GM21786 (cell line): Measurements from ENCODE around the gene GXYLT2.

Experiments used
- ATAC-seq: cut with Tn5 transposase; IDR thresholded peaks from one replicate; pipeline ENCODE4 v1.9.1; 2021; ENCODE audit not compliant: unreplicated experiment

GXYLT2 gene, protein sequence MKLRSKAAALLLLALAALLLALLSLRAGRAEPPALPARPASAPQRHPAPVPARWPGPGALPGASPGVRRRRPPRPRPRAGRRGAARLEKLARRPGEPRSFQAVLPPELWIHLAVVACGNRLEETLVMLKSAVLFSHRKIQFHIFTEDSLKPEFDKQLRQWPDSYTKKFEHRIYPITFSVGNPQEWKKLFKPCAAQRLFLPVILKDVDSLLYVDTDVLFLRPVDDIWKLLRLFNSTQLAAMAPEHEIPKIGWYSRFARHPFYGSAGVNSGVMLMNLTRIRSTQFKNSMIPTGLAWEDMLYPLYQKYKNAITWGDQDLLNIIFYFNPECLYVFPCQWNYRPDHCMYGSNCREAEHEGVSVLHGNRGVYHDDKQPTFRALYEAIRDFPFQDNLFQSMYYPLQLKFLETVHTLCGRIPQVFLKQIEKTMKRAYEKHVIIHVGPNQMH

DNA sequence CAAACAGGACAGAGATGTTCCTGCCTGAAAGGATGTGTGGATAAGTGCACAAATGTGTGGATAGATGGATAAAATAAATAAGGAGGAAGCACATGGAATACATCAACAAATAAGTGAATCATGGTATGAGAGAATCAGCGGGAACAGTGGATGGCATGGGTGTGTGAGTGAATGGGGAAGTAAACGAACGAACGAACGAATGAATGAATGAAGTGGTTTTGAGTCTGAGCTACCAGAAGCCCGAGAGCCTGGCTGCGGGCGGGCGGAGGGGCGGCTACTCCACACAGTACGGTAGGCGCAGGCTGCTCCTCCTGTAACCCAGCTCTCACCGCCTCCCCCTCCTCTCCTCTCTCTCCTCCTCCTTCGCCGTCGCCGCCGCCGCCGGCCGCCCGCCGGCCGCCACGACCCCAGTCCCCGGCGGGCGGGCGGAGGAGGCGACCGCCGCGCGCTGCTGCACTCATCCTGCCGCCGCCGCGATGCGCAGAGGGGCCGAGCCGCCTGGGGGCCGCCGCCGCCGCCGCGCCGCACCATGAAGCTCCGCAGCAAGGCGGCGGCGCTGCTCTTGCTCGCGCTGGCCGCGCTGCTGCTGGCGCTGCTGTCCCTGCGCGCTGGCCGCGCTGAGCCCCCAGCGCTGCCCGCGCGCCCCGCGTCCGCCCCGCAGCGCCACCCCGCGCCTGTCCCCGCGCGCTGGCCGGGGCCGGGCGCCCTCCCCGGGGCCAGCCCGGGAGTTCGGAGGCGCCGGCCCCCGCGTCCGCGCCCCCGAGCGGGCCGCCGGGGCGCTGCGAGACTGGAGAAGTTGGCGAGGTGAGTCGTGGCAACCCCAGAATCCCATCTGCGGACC is at the start of gene GXYLT2:
Gene GXYLT2, plus strand, starts transcription at position 342 of the 841 bp plus-strand sequence. Its CDS starts 188 bp downstream, at position 530.
- ATAC-seq: no peak

DNA sequence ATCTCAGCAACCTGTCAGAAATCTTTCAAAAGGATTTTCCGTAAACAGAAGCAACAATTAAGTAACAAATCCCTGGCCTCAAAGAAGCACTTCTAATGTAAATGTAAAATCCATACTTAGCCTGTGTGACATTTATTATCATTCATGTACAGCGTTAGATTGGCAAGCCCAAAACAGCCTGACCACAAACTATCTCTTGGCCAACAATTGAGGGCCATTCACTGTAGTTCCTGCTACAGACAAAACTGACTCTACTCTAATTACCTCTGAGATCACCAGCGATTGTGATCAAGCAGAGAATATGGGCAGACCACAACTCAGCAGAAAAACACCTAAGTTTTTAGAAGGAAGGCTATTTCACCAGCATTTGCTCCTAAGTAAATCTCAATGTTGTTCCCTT is 48.8 kb upstream of the GXYLT2 start:
- no peak for ATAC-seq

DNA sequence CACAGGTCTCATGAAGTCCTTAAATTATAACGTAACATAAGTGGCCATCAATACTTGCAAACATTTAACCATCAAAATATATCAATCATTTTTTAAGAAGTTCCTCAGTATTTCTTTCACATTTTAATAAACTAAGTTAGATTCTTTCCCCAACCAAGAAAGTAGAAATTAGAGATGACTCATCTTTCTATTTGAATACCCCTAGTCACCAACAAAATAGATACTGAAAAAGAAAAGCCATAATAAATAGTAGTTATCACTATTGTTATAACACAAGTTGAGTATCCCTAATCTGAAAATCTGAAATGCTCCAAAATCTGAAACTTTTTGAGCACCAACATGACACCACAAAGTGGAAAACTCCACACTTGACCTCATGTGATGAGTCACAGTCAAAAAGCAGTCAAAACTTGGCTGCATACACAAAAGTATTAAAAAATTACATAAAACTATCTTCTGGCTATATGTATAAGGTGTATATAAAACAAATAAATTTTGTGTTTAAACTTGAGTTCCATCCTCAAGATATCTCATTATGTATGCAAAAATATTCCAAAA is 43.3 kb upstream of the GXYLT2 start:
- no peak for ATAC-seq

DNA sequence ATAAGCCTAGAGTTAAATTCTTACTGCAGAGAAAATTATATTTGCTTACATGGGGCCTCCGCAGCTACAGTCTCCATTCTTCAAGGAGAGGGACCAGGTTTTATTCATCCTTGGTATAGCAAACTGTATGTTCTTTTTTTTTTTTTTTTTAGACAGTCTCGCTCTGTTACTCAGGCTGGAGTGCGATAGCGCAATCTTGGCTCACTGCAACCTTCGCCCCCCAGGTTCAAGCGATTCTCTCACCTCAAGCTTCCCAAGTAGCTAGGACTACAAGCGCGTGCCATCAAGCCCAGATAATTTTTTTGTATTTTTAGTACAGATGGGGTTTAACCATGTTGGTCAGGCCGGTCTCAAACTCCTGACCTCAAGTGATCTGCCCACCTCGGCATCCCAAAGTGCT is 41.7 kb upstream of the GXYLT2 start:
- ATAC-seq: no peak

DNA sequence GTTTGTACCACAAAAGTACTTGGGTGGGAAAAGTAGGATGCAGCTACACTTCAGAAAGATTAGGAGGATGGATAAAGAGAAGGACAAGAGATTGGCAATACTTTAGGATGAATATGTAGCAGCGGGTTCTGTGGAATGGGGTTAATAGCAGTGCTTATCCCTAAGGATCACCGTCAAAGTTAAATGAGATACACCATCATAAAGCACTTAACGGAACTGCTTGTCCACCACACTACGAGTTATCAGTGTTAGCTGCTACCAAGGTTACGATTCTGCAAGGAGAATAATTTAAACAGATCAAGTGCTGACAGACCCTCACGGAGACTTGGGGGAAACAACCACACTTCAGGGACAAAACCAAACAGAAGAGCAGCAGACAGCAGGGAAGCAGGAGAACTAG is 40.6 kb upstream of the GXYLT2 start:
- no peak for ATAC-seq

DNA sequence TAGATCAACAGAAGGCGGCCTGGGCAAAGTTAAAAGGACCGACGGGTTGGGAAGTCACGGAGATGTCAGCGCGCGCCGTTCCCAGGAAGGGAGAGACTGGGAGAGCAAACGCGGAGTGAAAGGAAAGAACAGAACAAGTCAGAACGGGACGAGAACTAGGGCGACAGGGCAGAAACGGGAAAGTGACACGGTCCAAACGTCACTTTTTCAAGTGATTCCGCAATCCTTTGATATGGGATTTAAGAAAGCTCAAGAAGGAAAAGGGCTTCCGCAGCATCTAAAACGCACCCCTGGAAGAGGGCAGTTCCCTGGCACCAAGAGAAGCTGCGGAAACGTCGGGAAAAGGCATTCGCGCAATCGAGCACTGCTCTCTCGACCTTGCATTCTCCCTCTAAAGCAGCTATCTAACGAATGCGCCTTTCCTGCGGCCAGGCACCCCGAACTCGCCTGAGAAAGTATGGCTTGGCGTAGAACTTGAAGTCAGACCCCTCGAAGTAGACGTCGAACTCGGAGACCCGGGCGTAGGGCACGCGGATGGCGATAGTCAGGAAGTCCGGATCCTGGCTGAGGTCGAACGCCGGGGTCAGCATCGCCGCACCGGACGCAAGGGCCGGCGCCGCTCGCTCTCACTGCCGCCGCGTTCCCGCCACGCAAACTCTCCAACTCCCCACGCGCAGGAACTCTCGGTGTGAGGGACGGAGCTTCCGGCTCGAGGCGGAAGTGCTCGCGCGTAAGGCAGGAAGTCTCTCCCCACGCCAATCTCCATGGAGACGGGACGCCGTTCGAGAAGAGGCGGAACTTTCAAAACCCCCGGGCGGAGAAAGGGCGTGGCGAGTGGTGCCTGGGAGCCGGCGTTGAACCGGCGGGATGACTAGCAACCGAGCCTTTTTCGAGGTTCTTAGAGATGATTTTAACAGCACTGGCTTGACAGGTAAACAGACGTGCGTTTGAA is 39.8 kb upstream of the GXYLT2 start, which contains the start of gene SHQ1:
Gene SHQ1, minus strand, starts transcription at position 695 of the 952 bp plus-strand sequence. Its CDS starts 105 bp downstream, at position 590.
- ATAC-seq: peak; percentile 95

DNA sequence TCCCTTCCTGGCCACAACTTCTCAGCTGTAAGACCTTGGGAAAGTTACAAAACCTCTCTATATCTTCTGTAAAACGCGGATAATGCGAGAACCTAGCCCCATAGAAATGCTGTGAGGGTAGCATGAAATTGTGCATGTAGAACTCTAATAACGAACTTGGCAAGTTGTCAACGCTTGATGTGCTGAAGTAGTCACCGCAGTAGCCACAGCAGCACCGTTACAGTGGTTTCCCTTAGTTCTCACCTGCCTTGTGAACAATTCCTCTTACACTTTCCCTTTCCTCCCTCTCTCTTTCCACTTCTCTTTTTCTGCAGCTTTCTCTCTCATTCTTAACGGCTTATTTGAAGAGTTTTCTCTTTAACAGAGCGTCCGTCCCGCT is 39.2 kb upstream of the GXYLT2 start:
- ATAC-seq: peak; percentile 39

DNA sequence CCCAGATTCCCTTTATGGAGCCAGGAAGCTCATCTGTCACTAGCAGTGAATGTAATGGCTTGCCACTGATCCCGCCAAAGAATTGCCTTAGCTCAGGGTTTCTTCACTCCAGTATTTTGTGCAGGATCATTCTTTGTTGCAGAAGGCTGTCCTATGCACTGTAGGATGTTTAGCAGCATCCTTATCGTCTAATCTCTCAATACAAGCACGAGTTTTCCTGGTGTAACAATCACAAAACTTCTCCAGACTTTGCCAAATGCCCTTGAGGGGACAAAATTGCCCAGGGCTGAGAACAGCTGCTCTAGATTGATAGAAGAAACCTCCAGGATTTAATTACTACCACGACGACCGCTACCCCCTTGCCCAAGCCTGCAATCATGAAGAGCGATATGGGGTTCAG is 32.8 kb upstream of the GXYLT2 start:
- no peak for ATAC-seq

DNA sequence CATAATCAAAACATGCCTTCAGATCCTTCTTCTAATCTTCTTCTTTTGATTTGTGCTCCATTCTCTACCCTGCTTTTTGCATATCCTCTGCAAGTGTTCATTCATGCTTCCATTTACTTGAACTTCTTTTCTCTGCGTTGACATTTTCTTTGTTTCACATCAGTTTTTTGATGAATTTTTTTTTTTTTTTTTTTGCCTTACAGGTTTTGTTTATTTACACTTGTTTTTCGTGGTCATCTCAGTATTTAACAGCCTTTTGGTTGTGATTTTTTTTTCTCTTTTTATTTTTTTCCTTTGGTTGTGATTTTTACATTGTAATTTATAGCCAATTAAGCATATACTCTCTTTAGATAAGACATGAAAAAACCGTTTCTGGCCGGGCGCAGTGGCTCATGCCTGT is 27.8 kb upstream of the GXYLT2 start:
- ATAC-seq: no peak

DNA sequence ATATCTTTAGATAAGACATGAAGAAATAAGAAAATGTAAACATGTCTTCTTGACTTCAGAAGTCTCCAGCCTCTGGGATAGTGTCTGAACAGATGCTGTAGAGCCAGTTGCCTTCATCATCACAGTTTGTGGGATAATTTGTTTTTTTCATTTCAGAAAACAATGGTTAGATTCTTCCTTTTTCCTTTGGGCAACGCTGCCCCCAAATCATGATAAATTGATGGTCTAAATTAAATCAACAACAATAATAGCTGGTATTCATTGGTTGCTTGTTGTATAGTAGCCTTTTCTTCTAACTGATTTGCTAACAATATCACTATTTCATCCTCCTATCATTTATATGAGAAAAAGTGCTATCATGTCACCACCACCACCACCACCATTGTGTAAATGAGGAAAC is 27.0 kb upstream of the GXYLT2 start:
- ATAC-seq: no peak

DNA sequence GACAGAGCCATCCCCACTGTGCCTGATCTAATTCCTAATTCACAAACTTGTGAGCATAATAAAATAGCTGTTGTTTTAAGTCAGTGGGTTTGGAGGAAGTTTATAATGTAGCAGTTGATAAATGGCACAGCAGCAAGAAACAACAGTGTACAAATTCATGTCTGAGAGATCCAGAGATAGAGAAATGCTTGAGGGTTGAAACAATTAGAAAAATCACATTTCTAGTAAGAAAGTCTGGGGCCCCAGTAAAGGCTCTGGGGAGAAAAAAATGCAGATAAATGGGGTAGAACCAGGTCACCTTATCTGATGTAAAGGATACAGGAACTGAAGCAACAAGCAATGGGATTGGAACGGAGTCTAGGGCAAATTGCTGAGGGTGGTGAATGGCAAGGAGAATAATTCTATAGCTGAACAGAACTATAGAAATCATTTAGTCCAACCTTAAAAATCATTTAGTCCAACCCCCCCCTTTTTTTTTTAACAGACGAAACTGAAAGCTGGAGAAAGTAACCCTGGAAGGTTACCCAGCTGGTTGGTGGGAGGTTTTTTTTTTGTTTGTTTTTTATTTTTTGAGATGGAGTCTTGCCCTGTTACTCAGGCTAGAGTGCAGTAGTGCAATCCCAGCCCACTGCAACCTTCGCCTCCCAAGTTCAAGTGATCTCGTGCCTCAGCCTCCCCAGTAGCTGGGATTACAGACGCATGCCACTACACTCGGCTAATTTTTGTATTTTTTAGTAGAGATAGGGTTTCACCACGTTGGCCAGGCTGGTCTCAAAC is 25.3 kb upstream of the GXYLT2 start:
- no peak for ATAC-seq

DNA sequence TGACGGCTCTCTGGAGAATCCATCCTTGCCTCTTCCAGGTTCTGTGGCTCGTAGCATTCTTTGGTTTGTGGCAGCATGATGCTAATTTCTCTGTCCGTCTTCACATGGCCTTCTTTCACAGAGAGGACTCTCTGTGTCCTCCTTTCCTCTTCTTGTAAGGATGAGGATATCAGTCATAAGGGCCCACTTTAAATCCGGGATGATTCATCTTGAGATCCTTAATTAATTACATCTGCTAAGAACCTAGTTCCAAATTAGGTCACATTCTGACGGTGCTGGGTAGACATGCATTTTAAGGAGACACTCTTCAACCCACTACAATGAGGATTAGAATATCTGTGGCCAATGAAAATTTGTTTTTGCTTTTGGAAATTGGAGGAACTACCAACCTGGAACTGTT is 15.7 kb upstream of the GXYLT2 start:
- no peak for ATAC-seq

DNA sequence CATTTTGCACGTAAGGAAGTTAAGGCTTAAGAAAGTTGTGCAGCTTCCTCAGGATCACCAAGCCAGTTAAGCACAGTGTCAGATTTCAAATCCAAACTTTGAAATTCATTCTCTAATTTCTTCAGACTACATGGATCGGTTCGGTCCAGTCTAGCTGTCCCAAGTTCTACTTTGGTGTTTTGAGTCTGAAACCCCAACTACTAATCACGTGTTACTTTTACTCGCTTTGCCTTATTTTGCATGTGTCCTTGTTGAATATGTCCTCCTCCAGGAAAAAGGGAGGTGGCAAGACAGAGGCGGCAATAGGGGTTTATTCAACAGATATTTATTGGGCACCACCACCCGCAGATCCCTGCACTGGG is 522 bp upstream of the GXYLT2 start:
- no peak for ATAC-seq

DNA sequence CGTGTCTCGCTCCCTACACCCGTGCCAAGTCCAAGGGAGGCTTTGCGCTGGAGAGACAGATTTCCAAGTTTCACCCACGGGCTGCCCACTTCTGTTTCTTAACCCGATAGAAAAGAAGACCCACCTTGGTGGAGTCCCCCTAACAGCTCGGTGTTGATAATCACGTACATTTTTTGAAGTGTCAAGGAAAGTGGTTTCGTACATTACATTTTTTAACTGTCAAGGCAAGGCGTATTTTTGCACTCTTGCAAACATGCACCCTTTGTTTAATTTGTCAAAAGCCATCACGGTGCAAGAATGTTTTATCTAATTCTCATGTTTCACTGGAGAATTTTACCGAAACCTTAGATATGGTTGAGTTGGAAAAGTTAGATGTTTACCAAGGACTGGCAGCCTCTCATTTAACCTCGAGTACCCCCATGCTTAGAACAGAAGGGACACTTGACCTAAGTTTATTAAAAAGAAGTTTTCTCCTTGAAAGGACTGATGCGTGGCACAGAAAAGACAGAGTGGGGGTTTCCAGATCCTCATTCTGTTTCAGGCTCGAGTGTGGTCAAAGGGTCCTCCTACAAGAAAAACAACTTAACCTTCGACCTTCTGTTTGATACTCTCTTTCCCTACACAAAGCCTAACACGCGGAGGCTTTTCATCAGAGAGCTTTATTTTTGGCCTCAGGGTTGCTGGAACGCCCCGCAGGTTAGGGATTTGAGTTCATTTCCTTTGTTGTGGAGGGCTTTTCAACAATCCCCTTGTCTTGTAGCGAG is 882 bp downstream of the GXYLT2 start:
- no peak for ATAC-seq

DNA sequence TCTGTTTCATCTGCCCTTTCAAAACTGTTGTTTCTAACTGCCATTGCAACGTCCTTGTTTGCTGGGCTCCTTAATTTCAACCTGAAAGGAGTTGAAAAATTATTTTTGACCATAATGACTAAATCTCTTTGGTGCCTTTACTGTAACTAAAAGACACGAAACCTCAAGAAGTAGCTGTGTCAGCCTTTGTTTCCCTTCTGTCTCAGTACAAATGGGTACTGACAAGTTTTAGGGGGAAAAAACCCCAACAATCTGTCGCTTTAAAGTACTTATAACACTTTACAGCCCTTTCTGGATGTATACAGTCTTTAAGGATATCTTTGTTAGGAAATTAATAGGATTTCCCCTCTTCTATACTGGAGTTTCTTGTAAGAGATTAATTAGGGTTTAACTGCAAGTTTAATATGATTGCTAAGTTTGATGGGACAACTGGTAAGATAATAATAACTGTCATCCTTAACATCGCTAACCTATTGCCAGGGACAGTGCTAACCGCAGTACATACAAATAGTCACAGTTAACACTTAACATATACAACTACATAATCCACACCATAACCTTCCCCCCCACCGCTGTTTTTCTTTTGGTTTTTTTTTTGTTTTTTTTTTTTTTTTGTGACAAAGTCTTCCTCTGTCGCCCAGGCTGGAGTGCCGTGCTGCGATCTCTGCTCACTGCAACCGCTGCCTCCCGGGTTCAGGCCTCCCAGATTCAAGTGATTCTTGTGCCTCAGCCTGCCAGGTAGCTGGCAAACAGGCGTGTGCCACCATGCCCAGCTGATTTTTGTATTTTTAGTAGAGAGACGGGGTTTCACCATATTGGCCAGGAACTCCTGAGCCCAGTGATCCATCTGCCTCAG is 1.7 kb downstream of the GXYLT2 start:
- no peak for ATAC-seq

DNA sequence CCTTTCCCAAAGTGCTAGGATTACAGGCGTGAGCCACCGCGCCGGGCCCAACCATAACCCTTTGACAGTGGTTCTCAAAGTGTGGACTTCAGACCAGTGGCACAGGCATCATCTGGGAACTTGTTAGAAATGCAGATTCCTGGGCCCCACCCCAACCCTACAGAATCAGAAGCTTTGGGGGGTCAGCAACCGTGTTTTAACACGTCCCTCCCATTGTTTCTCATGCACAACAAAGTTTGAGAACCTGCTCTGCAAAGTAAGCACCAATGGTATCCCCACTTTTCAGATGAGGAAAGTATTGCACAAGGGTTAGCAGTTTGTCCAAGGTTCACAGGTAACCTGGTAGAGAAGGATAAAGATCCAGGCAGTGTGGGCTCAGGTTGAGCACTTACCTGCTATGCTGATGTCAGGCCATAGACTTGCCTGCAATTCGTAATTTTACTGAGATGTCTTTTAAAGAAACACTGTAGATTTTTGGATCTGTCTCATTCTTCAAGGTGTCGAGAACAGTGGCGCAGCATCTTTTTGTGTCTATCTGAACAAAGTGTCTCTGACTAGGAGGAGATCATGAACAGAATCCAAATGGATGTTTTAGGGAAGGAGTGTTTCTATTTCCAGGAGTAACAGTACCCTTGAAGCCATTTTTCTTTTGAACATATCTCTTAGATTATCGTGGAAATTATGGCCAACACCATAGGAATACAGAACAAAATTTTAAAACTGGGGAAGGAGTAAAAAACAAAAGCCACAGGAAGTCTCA is 2.5 kb downstream of the GXYLT2 start:
- ATAC-seq: no peak

DNA sequence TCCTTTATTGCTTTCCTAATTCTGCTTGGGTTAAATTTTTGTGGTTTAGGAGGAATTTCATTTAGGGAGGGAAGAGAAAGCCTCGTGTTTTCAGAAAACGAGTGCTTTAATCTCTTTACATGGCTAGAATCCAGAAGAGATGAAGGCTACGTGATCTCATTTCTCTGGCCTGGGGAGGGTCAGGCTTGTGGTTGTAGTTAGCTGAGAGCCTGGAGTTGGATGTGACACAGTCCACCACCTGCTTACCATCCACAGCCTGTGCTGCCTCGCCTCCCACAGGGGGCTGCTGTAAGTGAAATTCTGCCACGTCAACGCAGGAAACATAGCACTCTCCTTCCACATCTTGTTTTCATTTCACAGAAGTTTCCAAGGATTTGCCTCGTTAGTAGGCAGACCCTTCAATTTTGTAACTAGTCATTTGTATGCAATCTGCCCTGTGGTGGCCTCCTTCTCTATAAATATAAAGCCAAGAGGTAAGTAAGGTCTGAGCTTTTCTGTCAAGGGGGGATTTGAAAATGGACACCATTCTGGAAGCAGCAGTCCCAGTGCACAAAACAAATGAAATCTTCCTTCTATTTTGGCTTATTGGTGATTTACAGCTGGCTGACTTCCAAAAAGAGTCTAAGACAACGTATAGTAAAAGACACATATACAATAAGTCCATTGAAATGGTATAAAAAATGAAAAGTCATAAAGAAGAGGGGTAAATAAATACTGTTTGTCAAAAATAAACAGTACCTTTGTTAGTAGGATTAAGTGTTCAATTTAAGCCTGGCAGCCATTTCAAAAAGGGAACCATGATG is 3.4 kb downstream of the GXYLT2 start:
- ATAC-seq: no peak
